ENCODE measurements around the gene CXCL1.

Gene CXCL1

GRCh38 chr4:73844806-73845205, 24.4 kb upstream of the CXCL1 start:
- TF ChIP-seq RAD21 (IDR thresholded peaks at IDR 0.05; ENCODE audit: low read depth): no peak
- TF ChIP-seq CREB1 (IDR thresholded peaks at IDR 0.05; ENCODE audit: low read depth): no peak
- TF ChIP-seq TAF1 (IDR thresholded peaks at IDR 0.05; ENCODE audit: low read depth): no peak
- no peak for TF ChIP-seq ZBTB7A (IDR thresholded peaks at IDR 0.05; ENCODE audit: low read depth)
- no peak for TF ChIP-seq EP300 (IDR thresholded peaks at IDR 0.05; ENCODE audit: borderline replicate concordance)
- TF ChIP-seq TCF12 (IDR thresholded peaks at IDR 0.05; ENCODE audit: low read depth): no peak
- no peak for TF ChIP-seq FOXM1 (IDR thresholded peaks at IDR 0.05; ENCODE audit: borderline replicate concordance, low read depth)
- no peak for TF ChIP-seq NFIC (IDR thresholded peaks at IDR 0.05)
- TF ChIP-seq EGR1 (IDR thresholded peaks at IDR 0.05): no peak
- no peak for TF ChIP-seq YY1 (IDR thresholded peaks at IDR 0.05; ENCODE audit: low read depth)
- no peak for TF ChIP-seq CEBPB (IDR thresholded peaks at IDR 0.05)
- no peak for TF ChIP-seq TEAD4 (IDR thresholded peaks at IDR 0.05)
- TF ChIP-seq MAX (IDR thresholded peaks at IDR 0.05): no peak
- TF ChIP-seq USF1 (IDR thresholded peaks at IDR 0.05): no peak
- no peak for TF ChIP-seq REST (IDR thresholded peaks at IDR 0.05; ENCODE audit: low read depth)

GRCh38 chr4:73847526-73848182, 21.5 kb upstream of the CXCL1 start:
- TF ChIP-seq YY1 (IDR thresholded peaks at IDR 0.05; ENCODE audit: low read depth) (no peak), EGR1 (IDR thresholded peaks at IDR 0.05) (no peak), EP300 (IDR thresholded peaks at IDR 0.05; ENCODE audit: borderline replicate concordance) (no peak), TAF1 (IDR thresholded peaks at IDR 0.05; ENCODE audit: low read depth) (no peak), ZBTB7A (IDR thresholded peaks at IDR 0.05; ENCODE audit: low read depth) (no peak), TEAD4 (IDR thresholded peaks at IDR 0.05) (no peak), NFIC (IDR thresholded peaks at IDR 0.05) (no peak), RAD21 (IDR thresholded peaks at IDR 0.05; ENCODE audit: low read depth) (no peak)

GRCh38 chr4:73848183-73848777, 20.9 kb upstream of the CXCL1 start:
- no peak for TF ChIP-seq YY1 (IDR thresholded peaks at IDR 0.05; ENCODE audit: low read depth)
- TF ChIP-seq CEBPB (IDR thresholded peaks at IDR 0.05): no peak
- TF ChIP-seq RAD21 (IDR thresholded peaks at IDR 0.05; ENCODE audit: low read depth): no peak
- TF ChIP-seq ZBTB7A (IDR thresholded peaks at IDR 0.05; ENCODE audit: low read depth): no peak
- TF ChIP-seq EP300 (IDR thresholded peaks at IDR 0.05; ENCODE audit: borderline replicate concordance): no peak
- no peak for TF ChIP-seq CREB1 (IDR thresholded peaks at IDR 0.05; ENCODE audit: low read depth)
- no peak for TF ChIP-seq USF1 (IDR thresholded peaks at IDR 0.05)
- TF ChIP-seq TEAD4 (IDR thresholded peaks at IDR 0.05): no peak
- no peak for TF ChIP-seq MAX (IDR thresholded peaks at IDR 0.05)
- no peak for TF ChIP-seq TCF12 (IDR thresholded peaks at IDR 0.05; ENCODE audit: low read depth)
- no peak for TF ChIP-seq FOXM1 (IDR thresholded peaks at IDR 0.05; ENCODE audit: borderline replicate concordance, low read depth)
- TF ChIP-seq EGR1 (IDR thresholded peaks at IDR 0.05): no peak
- no peak for TF ChIP-seq NFIC (IDR thresholded peaks at IDR 0.05)
- TF ChIP-seq TAF1 (IDR thresholded peaks at IDR 0.05; ENCODE audit: low read depth): no peak

GRCh38 chr4:73850261-73850970, 18.8 kb upstream of the CXCL1 start:
- TF ChIP-seq EP300 (IDR thresholded peaks at IDR 0.05; ENCODE audit: borderline replicate concordance) (no peak), TCF12 (IDR thresholded peaks at IDR 0.05; ENCODE audit: low read depth) (no peak), USF1 (IDR thresholded peaks at IDR 0.05) (no peak), MAX (IDR thresholded peaks at IDR 0.05) (no peak), REST (IDR thresholded peaks at IDR 0.05; ENCODE audit: low read depth) (no peak), TAF1 (IDR thresholded peaks at IDR 0.05; ENCODE audit: low read depth) (no peak), RAD21 (IDR thresholded peaks at IDR 0.05; ENCODE audit: low read depth) (no peak), TEAD4 (IDR thresholded peaks at IDR 0.05) (no peak), EGR1 (IDR thresholded peaks at IDR 0.05) (no peak), CREB1 (IDR thresholded peaks at IDR 0.05; ENCODE audit: low read depth) (no peak), CEBPB (IDR thresholded peaks at IDR 0.05) (no peak), FOXM1 (IDR thresholded peaks at IDR 0.05; ENCODE audit: borderline replicate concordance, low read depth) (no peak), YY1 (IDR thresholded peaks at IDR 0.05; ENCODE audit: low read depth) (no peak), ZBTB7A (IDR thresholded peaks at IDR 0.05; ENCODE audit: low read depth) (no peak), NFIC (IDR thresholded peaks at IDR 0.05) (no peak)
